TTC549 (cell line): ENCODE measurements around the gene JAZF1.

Source experiments
- FAIRE-seq: peaks from 2 replicates; lab custom pipeline; 2012; peaks lifted over from hg19 to GRCh38; lab: Jason Lieb, UNC

Gene JAZF1

GRCh38 chr7:27822245-27822644, 358.4 kb downstream of the JAZF1 start:
- FAIRE-seq = no peak

DNA sequence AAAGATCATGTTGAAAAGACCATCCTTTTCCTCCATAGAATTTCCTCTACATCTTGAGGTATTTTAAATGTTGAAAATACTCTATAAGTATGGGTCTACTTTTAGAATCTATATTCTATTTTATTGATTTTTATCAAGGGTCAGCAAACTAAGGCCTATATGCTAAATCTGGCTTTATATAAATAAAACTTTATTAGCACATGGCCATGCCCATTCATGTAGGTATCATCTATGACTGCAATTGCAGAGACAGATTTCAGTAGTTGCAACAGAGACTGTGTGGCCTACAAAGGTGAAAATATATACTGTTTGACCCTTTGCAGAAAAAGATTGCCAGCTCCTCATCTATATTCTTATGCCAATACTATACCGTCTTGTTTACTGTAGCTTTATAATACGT, 367.9 kb downstream of the JAZF1 start:
- FAIRE-seq = no peak

- no peak for FAIRE-seq
These were observed 370.4 kb downstream of the JAZF1 start for GRCh38 chr7:27810186-27810585.

GRCh38 chr7:27808626-27809025, 372.0 kb downstream of the JAZF1 start:
- no peak for FAIRE-seq

GRCh38 chr7:27804139-27804538, 376.5 kb downstream of the JAZF1 start:
- no peak for FAIRE-seq

GRCh38 chr7:27802999-27803398, 377.6 kb downstream of the JAZF1 start:
- FAIRE-seq = no peak

GRCh38 chr7:27799212-27799611, 381.4 kb downstream of the JAZF1 start:
- FAIRE-seq = no peak

DNA sequence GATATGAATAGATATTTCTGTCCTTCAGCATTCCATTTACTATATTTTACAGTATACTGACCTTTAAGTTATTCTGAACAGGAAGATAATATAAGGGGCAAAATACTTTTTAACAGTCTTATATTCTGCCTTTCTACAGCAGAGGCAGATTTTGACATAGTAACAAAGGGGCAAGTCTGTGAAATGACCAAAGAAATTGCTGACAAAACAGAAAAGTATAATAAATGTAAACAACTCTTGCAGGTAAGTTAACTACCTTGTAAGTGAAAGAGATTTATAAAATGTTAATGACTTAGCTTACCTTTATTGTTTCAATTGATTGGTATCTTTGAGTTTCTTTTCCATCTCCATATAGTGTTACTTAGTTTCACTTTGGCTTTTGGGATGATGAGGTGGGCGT, 384.6 kb downstream of the JAZF1 start:
- FAIRE-seq = no peak

DNA sequence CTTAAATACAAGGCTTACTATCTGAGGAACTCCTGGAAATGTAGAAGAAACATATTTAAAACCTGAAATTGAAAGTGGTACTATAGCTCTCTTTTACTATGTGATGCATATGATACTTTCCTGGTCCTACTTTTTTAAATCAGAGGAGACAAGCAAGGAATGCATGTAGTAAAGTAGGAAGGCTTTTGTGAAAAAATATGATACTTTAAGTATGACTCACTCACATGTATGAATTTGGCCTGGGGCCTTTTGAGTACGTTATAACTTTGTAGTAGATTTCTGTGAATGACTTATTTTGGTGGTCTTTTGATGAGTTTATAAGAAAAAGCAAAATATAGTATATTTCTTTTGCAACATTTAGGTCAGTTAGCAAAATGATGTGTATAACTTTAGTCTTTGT, 386.8 kb downstream of the JAZF1 start:
- no peak for FAIRE-seq

- no peak for FAIRE-seq
These were observed 392.2 kb downstream of the JAZF1 start for GRCh38 chr7:27788437-27788836.

GRCh38 chr7:27784399-27785053, 396.1 kb downstream of the JAZF1 start:
- FAIRE-seq = peak; percentile 29

GRCh38 chr7:27782849-27783248, 397.7 kb downstream of the JAZF1 start:
- FAIRE-seq = no peak

DNA sequence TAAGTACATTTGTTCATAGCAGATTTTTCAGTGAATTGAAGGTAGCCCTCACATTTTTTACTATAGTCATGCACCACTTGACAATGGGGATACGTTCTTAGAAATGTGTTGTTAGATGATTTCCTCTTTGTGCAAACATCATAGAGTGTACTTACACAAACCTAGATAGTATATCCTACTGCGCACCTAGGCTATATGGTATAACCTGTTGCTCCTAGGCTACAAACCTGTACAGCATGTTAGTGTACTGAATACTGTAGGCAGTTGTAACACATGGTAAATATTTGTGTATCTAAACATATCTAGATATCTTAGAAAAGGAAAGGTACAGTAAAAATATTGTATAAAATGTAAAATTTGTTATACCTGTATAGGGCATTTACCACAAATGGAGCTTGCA, 399.4 kb downstream of the JAZF1 start:
- no peak for FAIRE-seq
